A204.1 (cell line): ENCODE results near the gene EXOC4.

ENCODE experiments used
- FAIRE-seq: peaks from 2 replicates; lab custom pipeline; 2012; peaks lifted over from hg19 to GRCh38; lab: Jason Lieb, UNC

Gene EXOC4

GRCh38 chr7:133576612-133577168 lies 323.8 kb downstream of the EXOC4 start:
- no peak for FAIRE-seq

- no peak for FAIRE-seq
Observed at GRCh38 chr7:133582766-133583523, 330.1 kb downstream of the EXOC4 start.

- FAIRE-seq, result no peak
Observed at GRCh38 chr7:133583545-133584171, 330.8 kb downstream of the EXOC4 start.

GRCh38 chr7:133584956-133585668 lies 332.2 kb downstream of the EXOC4 start:
- no peak for FAIRE-seq

- FAIRE-seq, result no peak
Observed at GRCh38 chr7:133586253-133586652, 333.4 kb downstream of the EXOC4 start.

GRCh38 chr7:133587903-133588302 lies 335.0 kb downstream of the EXOC4 start:
- FAIRE-seq, result no peak

GRCh38 chr7:133590795-133591194 lies 337.9 kb downstream of the EXOC4 start:
- no peak for FAIRE-seq

- FAIRE-seq, result no peak
Observed at GRCh38 chr7:133591704-133592340, 338.9 kb downstream of the EXOC4 start.

- FAIRE-seq, result no peak
Observed at GRCh38 chr7:133593561-133593960, 340.7 kb downstream of the EXOC4 start.

GRCh38 chr7:133601617-133602016 lies 348.7 kb downstream of the EXOC4 start:
- FAIRE-seq, result no peak

GRCh38 chr7:133602291-133602690 lies 349.4 kb downstream of the EXOC4 start:
- no peak for FAIRE-seq

GRCh38 chr7:133606991-133607390 lies 354.1 kb downstream of the EXOC4 start:
- FAIRE-seq, result no peak

- no peak for FAIRE-seq
Observed at GRCh38 chr7:133609806-133610205, 356.9 kb downstream of the EXOC4 start.

GRCh38 chr7:133611955-133612354 lies 359.1 kb downstream of the EXOC4 start:
- FAIRE-seq, result no peak

- no peak for FAIRE-seq
Observed at GRCh38 chr7:133613250-133613790, 360.4 kb downstream of the EXOC4 start.

- no peak for FAIRE-seq
Observed at GRCh38 chr7:133614251-133614650, 361.4 kb downstream of the EXOC4 start.

GRCh38 chr7:133618970-133619369 lies 366.1 kb downstream of the EXOC4 start:
- no peak for FAIRE-seq

GRCh38 chr7:133619491-133619890 lies 366.6 kb downstream of the EXOC4 start:
- FAIRE-seq, result no peak

- no peak for FAIRE-seq
Observed at GRCh38 chr7:133623721-133624120, 370.8 kb downstream of the EXOC4 start.

GRCh38 chr7:133625046-133625445 lies 372.2 kb downstream of the EXOC4 start:
- no peak for FAIRE-seq

GRCh38 chr7:133629701-133630100 lies 376.8 kb downstream of the EXOC4 start:
- FAIRE-seq, result no peak

- no peak for FAIRE-seq
Observed at GRCh38 chr7:133633055-133633454, 380.2 kb downstream of the EXOC4 start.
